Peyer's patch (tissue), 4 donors: Measurements from ENCODE around the gene SATB1. TPM values are rescaled to one million over a fixed set of nuclear protein-coding genes. Genes with fewer than 3 reads are reported as not detected.

Experiments used
- DNase-seq, 3 donors: peaks; one replicate each; pipeline ENCODE4 v3.0.0-alpha.2; 2017 to 2019
- H3K27ac ChIP-seq, 4 donors: fragments of 200-600 bp; sonication (generic); one replicate each; pipeline ENCODE4 v1.5.1; 2016 to 2019
- H3K27me3 ChIP-seq, 2 donors: fragments of 200-600 bp; sonication (generic); one replicate each; pipeline ENCODE4 v1.5.1; 2019
- H3K36me3 ChIP-seq, 3 donors: fragments of 200-600 bp; sonication (generic); one replicate each; pipeline ENCODE4 v1.5.1; 2016 to 2019
- H3K4me1 ChIP-seq, 4 donors: fragments of 200-600 bp; sonication (generic); one replicate each; pipeline ENCODE4 v1.5.1; 2016 to 2019
- H3K4me3 ChIP-seq, 4 donors: fragments of 200-600 bp; sonication (generic); 1 replicate in 3 of 4; 2 replicates in 1 of 4; pipeline ENCODE4 v1.5.1; 2016 to 2019; ENCODE audit warnings: mild to moderate bottlenecking in 1 of 4
- H3K9me3 ChIP-seq, 4 donors: fragments of 200-600 bp; sonication (generic); one replicate each; pipeline ENCODE4 v1.5.1; 2016 to 2019; ENCODE audit warnings: mild to moderate bottlenecking in 1 of 4
- POLR2A ChIP-seq, 2 donors: fragments of 450-650 bp; IDR thresholded peaks; one replicate each; pipeline ENCODE4 v1.5.1; 2017; ENCODE audit warnings: antibody characterized with exemption in 2 of 2, mild to moderate bottlenecking in 2 of 2, moderate library complexity in 2 of 2
- total RNA-seq, 4 donors: library from RNA; depleted of rRNA; stranded (reverse); fragments of >200 nt; gene quantifications; one replicate each; pipeline ENCODE4 v1.1.0, GENCODE V29; 2016
- TF ChIP-seq, protein P1 (sequence below), 6 experiments: fragments of 450-650 bp in 4 of 6; fragments of 200-600 bp in 2 of 6; sonication (generic) in 1 of 6; IDR thresholded peaks; one replicate each; pipeline ENCODE4 v1.5.1; 2017 to 2019; ENCODE audit warnings: antibody characterized with exemption in 6 of 6, mild to moderate bottlenecking in 3 of 6, moderate library complexity in 1 of 6

The SATB1 gene
- total RNA-seq, 4 donors from 2014 or later: 46.6 to 101 (median 63.2) TPM

DNA sequence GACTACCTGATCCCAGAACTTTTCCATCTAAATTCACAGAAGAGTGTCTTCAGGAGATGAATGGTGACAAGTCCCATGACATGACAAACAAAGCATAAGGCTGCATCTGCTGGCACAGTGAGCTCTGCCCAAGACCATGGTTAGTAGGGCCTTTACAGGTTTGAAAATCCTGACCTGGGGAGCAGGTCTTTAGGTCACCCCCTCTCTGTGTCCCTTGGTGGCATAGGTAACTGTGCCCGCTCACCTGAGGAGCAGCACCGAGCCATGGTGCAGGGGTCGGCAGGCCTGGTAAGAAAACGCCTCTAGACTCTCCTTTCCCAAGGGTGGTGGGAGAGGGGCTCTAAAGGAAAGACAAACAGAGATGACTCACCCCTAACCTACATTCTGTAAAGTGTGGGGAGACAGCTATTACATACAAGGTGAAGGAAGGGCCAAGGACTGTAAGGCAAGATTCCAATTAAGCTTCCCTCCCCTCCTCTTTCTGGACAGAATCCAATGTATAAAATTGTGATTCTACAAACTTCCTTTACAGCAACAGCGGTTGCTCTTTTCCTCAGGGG, 74.0 kb downstream of the SATB1 start:
- no peak overlapping the region for H3K4me3 ChIP-seq
- H3K27me3 ChIP-seq: no peaks in the 10 kb centered on the region
- DNase-seq: no peak
- no peaks in the 10 kb centered on the region for H3K9me3 ChIP-seq
- no peak overlapping the region for H3K27ac ChIP-seq
- peaks cover 0 to 32% (median 0%) of the 10 kb centered on the region in 3 donors for H3K36me3 ChIP-seq
- TF ChIP-seq, protein P1, sequence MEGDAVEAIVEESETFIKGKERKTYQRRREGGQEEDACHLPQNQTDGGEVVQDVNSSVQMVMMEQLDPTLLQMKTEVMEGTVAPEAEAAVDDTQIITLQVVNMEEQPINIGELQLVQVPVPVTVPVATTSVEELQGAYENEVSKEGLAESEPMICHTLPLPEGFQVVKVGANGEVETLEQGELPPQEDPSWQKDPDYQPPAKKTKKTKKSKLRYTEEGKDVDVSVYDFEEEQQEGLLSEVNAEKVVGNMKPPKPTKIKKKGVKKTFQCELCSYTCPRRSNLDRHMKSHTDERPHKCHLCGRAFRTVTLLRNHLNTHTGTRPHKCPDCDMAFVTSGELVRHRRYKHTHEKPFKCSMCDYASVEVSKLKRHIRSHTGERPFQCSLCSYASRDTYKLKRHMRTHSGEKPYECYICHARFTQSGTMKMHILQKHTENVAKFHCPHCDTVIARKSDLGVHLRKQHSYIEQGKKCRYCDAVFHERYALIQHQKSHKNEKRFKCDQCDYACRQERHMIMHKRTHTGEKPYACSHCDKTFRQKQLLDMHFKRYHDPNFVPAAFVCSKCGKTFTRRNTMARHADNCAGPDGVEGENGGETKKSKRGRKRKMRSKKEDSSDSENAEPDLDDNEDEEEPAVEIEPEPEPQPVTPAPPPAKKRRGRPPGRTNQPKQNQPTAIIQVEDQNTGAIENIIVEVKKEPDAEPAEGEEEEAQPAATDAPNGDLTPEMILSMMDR (IDR thresholded peaks at IDR 0.05): no peak
- TF ChIP-seq POLR2A (IDR thresholded peaks at IDR 0.05): no peak
- no peaks in the 10 kb centered on the region for H3K4me1 ChIP-seq

DNA sequence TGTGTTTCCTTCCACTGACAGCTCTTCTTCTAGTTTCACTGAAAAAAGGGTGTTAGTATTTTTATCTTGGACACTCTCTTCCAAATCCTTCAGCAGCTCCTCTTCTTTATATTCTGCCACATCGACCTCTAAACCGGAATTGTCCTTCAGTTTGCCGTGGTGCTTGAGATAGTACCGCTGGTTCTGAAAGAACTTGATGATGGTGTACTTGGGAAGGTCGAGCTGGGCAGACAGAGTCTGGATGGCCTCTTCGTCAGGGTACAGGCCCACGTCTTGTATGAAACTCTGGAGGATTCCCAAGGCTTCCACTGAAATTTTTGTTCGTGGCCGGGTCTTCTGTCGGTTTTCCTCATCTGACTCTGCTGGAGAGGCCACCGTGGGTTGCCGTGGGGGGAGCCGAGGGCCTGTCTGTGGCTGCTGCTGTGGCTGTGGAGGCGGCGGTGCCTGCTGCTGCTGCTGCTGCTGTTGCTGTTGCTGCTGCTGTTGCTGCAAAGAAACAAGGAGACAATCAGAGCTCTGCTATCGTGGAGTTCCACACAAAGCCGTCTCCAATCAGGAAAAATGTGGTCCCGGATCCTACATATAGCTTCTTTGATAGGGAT, 75.8 kb downstream of the SATB1 start:
- Histone ChIP-seq H3K4me1 (no peaks in the 10 kb centered on the region), H3K36me3 (peaks cover 0 to 32% (median 0%) of the 10 kb centered on the region in 3 donors), H3K27ac (no peak overlapping the region), H3K27me3 (no peaks in the 10 kb centered on the region), H3K4me3 (no peak overlapping the region), H3K9me3 (no peaks in the 10 kb centered on the region)
- DNase-seq: no peak
- no peak for TF ChIP-seq POLR2A (IDR thresholded peaks at IDR 0.05)

GRCh38 chr3:18346097-18346496, 79.0 kb downstream of the SATB1 start:
- DNase-seq: no peak
- TF ChIP-seq, protein P1 (IDR thresholded peaks at IDR 0.05): no peak
- no peak for TF ChIP-seq POLR2A (IDR thresholded peaks at IDR 0.05)
- peaks cover 0 to 22% (median 0%) of the 10 kb centered on the region in 3 donors for H3K36me3 ChIP-seq
- H3K4me3 ChIP-seq: no peak overlapping the region
- no peak overlapping the region for H3K27ac ChIP-seq
- H3K9me3 ChIP-seq: no peaks in the 10 kb centered on the region
- no peaks in the 10 kb centered on the region for H3K27me3 ChIP-seq
- H3K4me1 ChIP-seq: no peaks in the 10 kb centered on the region

DNA sequence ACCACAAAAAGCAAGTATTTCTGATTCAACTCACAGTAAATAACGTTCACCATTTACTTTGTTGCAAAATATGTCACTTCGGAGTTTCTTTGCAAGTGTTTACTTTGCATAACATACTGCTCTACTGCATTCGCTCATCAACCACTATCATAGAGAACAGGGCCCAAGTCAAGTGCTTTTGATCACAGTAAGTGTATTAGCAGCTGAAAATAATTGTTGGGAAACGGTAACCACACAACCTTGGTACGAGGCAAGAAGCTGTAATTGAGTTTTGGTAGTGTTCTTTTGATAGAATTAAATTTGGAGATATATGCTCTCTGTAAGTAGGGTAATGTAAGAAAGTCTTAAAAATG, 80.1 kb downstream of the SATB1 start:
- no peak for TF ChIP-seq POLR2A (IDR thresholded peaks at IDR 0.05)
- TF ChIP-seq, protein P1 (IDR thresholded peaks at IDR 0.05): no peak
- no peak for DNase-seq
- H3K27ac ChIP-seq: no peak overlapping the region

DNA sequence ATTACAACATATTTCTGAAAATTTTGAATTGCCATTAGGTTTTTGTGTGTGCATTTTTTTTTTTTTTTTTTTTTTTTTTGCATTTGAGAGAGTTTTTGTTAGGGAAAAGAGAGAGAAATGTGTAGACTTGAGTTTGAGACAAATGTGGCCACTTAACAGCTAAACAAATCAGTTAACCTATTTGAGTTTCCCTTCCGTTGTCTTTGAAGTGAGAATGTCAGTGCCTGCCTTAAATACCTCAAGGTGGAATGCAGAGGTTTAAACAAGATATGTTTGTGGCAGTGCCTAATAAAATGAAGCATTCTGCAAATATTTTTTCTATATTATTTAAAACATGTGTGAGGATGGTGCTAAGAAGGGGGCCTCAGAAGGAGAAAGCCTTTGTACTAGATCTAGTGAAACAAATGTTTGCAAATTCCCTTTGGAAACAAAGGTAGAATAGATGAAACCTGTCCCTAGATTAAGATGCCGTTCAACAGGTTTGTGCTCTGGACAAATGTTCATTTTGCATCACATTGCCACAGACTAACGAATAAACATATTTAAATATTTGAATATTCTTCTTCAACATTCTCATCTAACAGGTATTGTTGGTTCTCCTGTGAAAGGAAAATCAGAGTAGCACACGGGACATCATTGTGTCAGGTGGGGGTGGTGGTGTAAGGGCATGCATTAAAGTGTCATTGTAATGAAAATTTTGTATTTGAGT, 80.7 kb downstream of the SATB1 start:
- H3K36me3 ChIP-seq: peaks cover 0 to 11% (median 0%) of the 10 kb centered on the region in 3 donors
- no peak for DNase-seq
- TF ChIP-seq POLR2A (IDR thresholded peaks at IDR 0.05): no peak
- TF ChIP-seq, protein P1 (IDR thresholded peaks at IDR 0.05): no peak
- no peak overlapping the region for H3K27ac ChIP-seq
- no peaks in the 10 kb centered on the region for H3K9me3 ChIP-seq
- H3K4me3 ChIP-seq: no peak overlapping the region
- no peaks in the 10 kb centered on the region for H3K27me3 ChIP-seq
- H3K4me1 ChIP-seq: no peaks in the 10 kb centered on the region

More for the DNA sequence above, 80.1 kb downstream of the SATB1 start:
- H3K27me3 ChIP-seq: no peaks in the 10 kb centered on the region
- no peaks in the 10 kb centered on the region for H3K4me1 ChIP-seq
- H3K4me3 ChIP-seq: no peak overlapping the region
- no peaks in the 10 kb centered on the region for H3K9me3 ChIP-seq
- peaks cover 0 to 14% (median 0%) of the 10 kb centered on the region in 3 donors for H3K36me3 ChIP-seq

DNA sequence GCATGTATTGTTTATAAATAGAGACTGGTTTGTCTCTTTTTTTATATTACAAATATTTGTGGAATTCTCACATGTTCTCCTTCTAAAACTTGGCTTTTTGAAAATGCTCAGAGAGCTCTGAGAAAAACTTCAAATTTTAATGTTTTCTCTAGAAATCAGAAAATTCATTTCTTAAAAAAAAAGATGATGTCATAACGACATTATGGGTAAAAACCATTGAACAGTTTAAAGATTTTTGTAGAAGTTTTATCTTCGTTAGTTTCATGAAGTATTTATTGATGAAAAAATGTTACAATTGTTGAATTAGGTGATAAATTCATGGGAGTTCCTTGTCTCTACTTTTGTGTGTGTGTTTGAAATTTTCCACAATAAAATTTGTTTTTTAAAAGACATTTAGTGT, 81.3 kb downstream of the SATB1 start:
- DNase-seq: no peak
- no peaks in the 10 kb centered on the region for H3K9me3 ChIP-seq
- peaks cover 0 to 4% (median 0%) of the 10 kb centered on the region in 3 donors for H3K36me3 ChIP-seq
- H3K27ac ChIP-seq: no peak overlapping the region
- no peak overlapping the region for H3K4me3 ChIP-seq
- H3K27me3 ChIP-seq: no peaks in the 10 kb centered on the region
- TF ChIP-seq, protein P1 (IDR thresholded peaks at IDR 0.05): no peak
- TF ChIP-seq POLR2A (IDR thresholded peaks at IDR 0.05): no peak
- no peaks in the 10 kb centered on the region for H3K4me1 ChIP-seq
